IMR-90 (cell line): ENCODE measurements around the gene COA6.

Experiments
- CTCF ChIP-seq: conservative IDR thresholded peaks from 2 replicates; pipeline ENCODE4 v1.5.1; 2012; ENCODE audit warnings: mild to moderate bottlenecking, low read depth, low read length, improper control_type of control experiment
- ELK1 ChIP-seq: fragments of 150-350 bp; IDR thresholded peaks from 2 replicates; pipeline ENCODE4 v1.6.1; 2016; ENCODE audit warnings: low read depth, mild to moderate bottlenecking, low read length, moderate library complexity, borderline replicate concordance
- MXI1 ChIP-seq: IDR thresholded peaks from 2 replicates; pipeline ENCODE4 v1.6.1; 2012; ENCODE audit warnings: low read depth, mild to moderate bottlenecking, low read length, moderate library complexity, borderline replicate concordance
- POLR2A ChIP-seq: IDR thresholded peaks from 2 replicates; pipeline ENCODE4 v1.6.1; 2012; ENCODE audit warnings: mild to moderate bottlenecking, low read depth, low read length
- RAD21 ChIP-seq: IDR thresholded peaks from 2 replicates; pipeline ENCODE4 v1.6.1; 2012; ENCODE audit warnings: low read length, improper control_type of control experiment
- RCOR1 ChIP-seq: IDR thresholded peaks from 2 replicates; pipeline ENCODE4 v1.6.1; 2012; ENCODE audit warnings: mild to moderate bottlenecking, low read length, improper control_type of control experiment; ENCODE audit not compliant: insufficient replicate concordance

GRCh38 chr1:234345237-234345636 lies 28.0 kb upstream of the COA6 start:
- TF ChIP-seq CTCF = no peak
- TF ChIP-seq ELK1 = no peak
- TF ChIP-seq MXI1 = no peak
- TF ChIP-seq POLR2A = no peak
- TF ChIP-seq RAD21 = no peak
- TF ChIP-seq RCOR1 = no peak
